Smooth muscle cell (in vitro differentiated cells): ENCODE measurements around the gene TENT4A. TPM values are rescaled to one million over a fixed set of nuclear protein-coding genes. Genes with fewer than 3 reads are reported as not detected.
A peak's percentile ranks its signal among the peaks of the same experiment; 100 is the strongest.

ENCODE experiments used
- DNase-seq: peaks from one replicate; lab custom pipeline; 2025; ENCODE audit not compliant: unreplicated experiment; lab: John Stamatoyannopoulos, UW
- H2AFZ ChIP-seq: fragments of 200-600 bp; sonication (generic); 2 replicates; pipeline ENCODE4 v1.6.0; 2016; ENCODE audit warnings: antibody characterized with exemption, low read depth, mild to moderate bottlenecking
- H3F3A ChIP-seq: fragments of 200-600 bp; sonication (generic); 2 replicates; pipeline ENCODE4 v1.6.0; 2017; ENCODE audit warnings: antibody characterized with exemption, low read depth
- H3K27ac ChIP-seq: fragments of 200-600 bp; sonication (generic); 2 replicates; pipeline ENCODE4 v1.5.1; 2016; ENCODE audit warnings: low read depth, mild to moderate bottlenecking
- H3K27me3 ChIP-seq: fragments of 200-600 bp; sonication (generic); 2 replicates; pipeline ENCODE4 v1.6.1; 2016; ENCODE audit warnings: low read depth, mild to moderate bottlenecking
- H3K36me3 ChIP-seq: fragments of 200-600 bp; sonication (generic); 2 replicates; pipeline ENCODE4 v1.5.1; 2016; ENCODE audit warnings: low read depth
- H3K4me1 ChIP-seq: fragments of 200-600 bp; sonication (generic); 2 replicates; pipeline ENCODE4 v1.5.1; 2016; ENCODE audit warnings: low read depth
- H3K4me2 ChIP-seq: fragments of 200-600 bp; sonication (generic); 2 replicates; pipeline ENCODE4 v1.6.0; 2016; ENCODE audit warnings: mild to moderate bottlenecking
- H3K4me3 ChIP-seq: fragments of 200-600 bp; sonication (generic); 2 replicates; pipeline ENCODE4 v1.5.1; 2016; ENCODE audit warnings: mild to moderate bottlenecking
- H3K79me2 ChIP-seq: fragments of 200-600 bp; sonication (generic); 2 replicates; pipeline ENCODE4 v1.6.0; 2016; ENCODE audit warnings: low read depth, mild to moderate bottlenecking
- H3K9ac ChIP-seq: fragments of 200-600 bp; sonication (generic); 2 replicates; pipeline ENCODE4 v1.6.0; 2016; ENCODE audit warnings: low read depth
- H3K9me3 ChIP-seq: fragments of 200-600 bp; sonication (generic); replicated peaks from 2 replicates; pipeline ENCODE4 v1.5.1; 2016; ENCODE audit warnings: low read depth
- H4K20me1 ChIP-seq: fragments of 200-600 bp; sonication (generic); 2 replicates; pipeline ENCODE4 v1.6.0; 2016; ENCODE audit warnings: low read depth
- WGBS: methylation state at CpG from one replicate; pipeline ENCODE4 v1.1.7; 2016; ENCODE audit warnings: low lambda C conversion rate; 5-methylcytosine and 5-hydroxymethylcytosine counted together
- polyA plus RNA-seq: library from polyadenylated mRNA; unstranded; fragments of >200 nt; fragmentation: Nextera tagmentation; extraction: Ambion mirVana; gene quantifications from 2 replicates; pipeline ENCODE4 v1.2.1, GENCODE V29; 2016
- total RNA-seq: library from RNA; depleted of rRNA; stranded (reverse); fragments of >200 nt; gene quantifications from 2 replicates; pipeline ENCODE4 v1.2.3, GENCODE V29; 2014
- TF ChIP-seq, protein P1 (sequence below): fragments of 200-600 bp; sonication (generic); IDR thresholded peaks from 2 replicates; pipeline ENCODE4 v1.5.1; 2017; ENCODE audit warnings: borderline replicate concordance, mild to moderate bottlenecking, antibody characterized with exemption; ENCODE audit not compliant: insufficient read depth, poor library complexity, severe bottlenecking

The TENT4A gene
- total and polyA plus RNA-seq, 2 experiments from 2014 or later = 10.0 to 16.2 TPM

- 83% methylated on average over 7 of the region's 7 CpGs for WGBS
- Histone ChIP-seq H3K9me3 (no peaks in the 10 kb centered on the region), H2AFZ (no peak overlapping the region)
Observed at GRCh38 chr5:6803981-6804550, 90.8 kb downstream of the TENT4A start.

GRCh38 chr5:6804766-6805501, 91.7 kb downstream of the TENT4A start:
- TF ChIP-seq, protein P1, sequence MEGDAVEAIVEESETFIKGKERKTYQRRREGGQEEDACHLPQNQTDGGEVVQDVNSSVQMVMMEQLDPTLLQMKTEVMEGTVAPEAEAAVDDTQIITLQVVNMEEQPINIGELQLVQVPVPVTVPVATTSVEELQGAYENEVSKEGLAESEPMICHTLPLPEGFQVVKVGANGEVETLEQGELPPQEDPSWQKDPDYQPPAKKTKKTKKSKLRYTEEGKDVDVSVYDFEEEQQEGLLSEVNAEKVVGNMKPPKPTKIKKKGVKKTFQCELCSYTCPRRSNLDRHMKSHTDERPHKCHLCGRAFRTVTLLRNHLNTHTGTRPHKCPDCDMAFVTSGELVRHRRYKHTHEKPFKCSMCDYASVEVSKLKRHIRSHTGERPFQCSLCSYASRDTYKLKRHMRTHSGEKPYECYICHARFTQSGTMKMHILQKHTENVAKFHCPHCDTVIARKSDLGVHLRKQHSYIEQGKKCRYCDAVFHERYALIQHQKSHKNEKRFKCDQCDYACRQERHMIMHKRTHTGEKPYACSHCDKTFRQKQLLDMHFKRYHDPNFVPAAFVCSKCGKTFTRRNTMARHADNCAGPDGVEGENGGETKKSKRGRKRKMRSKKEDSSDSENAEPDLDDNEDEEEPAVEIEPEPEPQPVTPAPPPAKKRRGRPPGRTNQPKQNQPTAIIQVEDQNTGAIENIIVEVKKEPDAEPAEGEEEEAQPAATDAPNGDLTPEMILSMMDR = no peak
- H3F3A ChIP-seq = no peaks in the 10 kb centered on the region
- no peak overlapping the region for H3K4me2 ChIP-seq
- H3K27me3 ChIP-seq = no peaks in the 10 kb centered on the region
- no peaks in the 10 kb centered on the region for H3K4me1 ChIP-seq
- no peaks in the 10 kb centered on the region for H3K9me3 ChIP-seq
- H3K9ac ChIP-seq = no peak overlapping the region
- H3K79me2 ChIP-seq = no peaks in the 10 kb centered on the region
- H3K27ac ChIP-seq = peak overlapping the region; percentile 17
- H3K36me3 ChIP-seq = no peaks in the 10 kb centered on the region
- no peaks in the 10 kb centered on the region for H4K20me1 ChIP-seq
- H2AFZ ChIP-seq = no peak overlapping the region
- H3K4me3 ChIP-seq = no peak overlapping the region
- 75% methylated on average over 4 of the region's 5 CpGs for WGBS
- DNase-seq = no peak

More at GRCh38 chr5:6803981-6804550, 90.8 kb downstream of the TENT4A start:
- Histone ChIP-seq H3K27ac (peak overlapping the region; percentile 17), H3K27me3 (no peaks in the 10 kb centered on the region), H3K4me3 (no peak overlapping the region), H3K9ac (no peak overlapping the region), H3K4me1 (no peaks in the 10 kb centered on the region), H3F3A (no peaks in the 10 kb centered on the region), H4K20me1 (no peaks in the 10 kb centered on the region), H3K4me2 (no peak overlapping the region), H3K36me3 (no peaks in the 10 kb centered on the region), H3K79me2 (no peaks in the 10 kb centered on the region)
- TF ChIP-seq, protein P1 = no peak
- no peak for DNase-seq

GRCh38 chr5:6805841-6806240, 92.6 kb downstream of the TENT4A start:
- no peaks in the 10 kb centered on the region for H3K4me1 ChIP-seq

More at GRCh38 chr5:6805841-6806240, 92.6 kb downstream of the TENT4A start:
- H2AFZ ChIP-seq = no peak overlapping the region
- H4K20me1 ChIP-seq = no peaks in the 10 kb centered on the region
- no peak overlapping the region for H3K4me3 ChIP-seq
- WGBS = 92% methylated on average over 2 of the region's 2 CpGs
- no peak for DNase-seq
- no peak overlapping the region for H3K27ac ChIP-seq
- no peaks in the 10 kb centered on the region for H3K9me3 ChIP-seq
- no peaks in the 10 kb centered on the region for H3K36me3 ChIP-seq
- no peak overlapping the region for H3K4me2 ChIP-seq
- no peak overlapping the region for H3K9ac ChIP-seq
- no peaks in the 10 kb centered on the region for H3K27me3 ChIP-seq
- TF ChIP-seq, protein P1 = no peak
- H3K79me2 ChIP-seq = no peaks in the 10 kb centered on the region
- no peaks in the 10 kb centered on the region for H3F3A ChIP-seq

Other genes with a start within 250 kb of the TENT4A start
- 29.3 and 33.6 TPM in 2 replicates for gene NSUN2, start 80.4 kb upstream of the TENT4A start, total RNA-seq
- 34.4 and 58.3 TPM in 2 replicates for gene NSUN2, start 80.4 kb upstream of the TENT4A start, polyA plus RNA-seq
- gene SRD5A1, start 80.0 kb upstream of the TENT4A start, total RNA-seq = 17.1 and 20.4 TPM in 2 replicates
- 23.5 and 26.3 TPM in 2 replicates for gene SRD5A1, start 80.0 kb upstream of the TENT4A start, polyA plus RNA-seq